ENCODE results near the gene PHKB.

PHKB gene

GRCh38 chr16:47574091-47575054 lies 113.2 kb downstream of the PHKB start:
- peak; percentile 68 for DNase-seq

DNA sequence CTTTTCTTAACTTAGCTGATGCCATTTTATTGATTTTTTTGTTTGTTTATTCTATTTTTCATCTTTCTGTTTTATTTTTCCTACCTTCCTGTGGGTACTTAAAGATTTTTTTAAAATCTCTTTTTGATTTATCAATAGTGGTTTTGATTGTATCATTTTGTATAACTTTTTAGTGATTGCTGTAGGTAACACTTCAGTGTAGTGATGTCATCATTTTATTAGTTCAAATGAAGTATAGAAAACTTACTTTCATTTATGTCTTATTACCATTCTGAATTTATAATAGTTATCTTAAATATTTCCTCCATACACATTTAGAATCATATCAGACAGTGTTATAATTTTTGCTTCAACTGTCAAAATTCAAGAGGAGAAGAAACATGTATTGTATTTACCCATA lies 115.9 kb downstream of the PHKB start:
- no peak for DNase-seq

GRCh38 chr16:47578033-47578432 lies 116.9 kb downstream of the PHKB start:
- no peak for DNase-seq

DNA sequence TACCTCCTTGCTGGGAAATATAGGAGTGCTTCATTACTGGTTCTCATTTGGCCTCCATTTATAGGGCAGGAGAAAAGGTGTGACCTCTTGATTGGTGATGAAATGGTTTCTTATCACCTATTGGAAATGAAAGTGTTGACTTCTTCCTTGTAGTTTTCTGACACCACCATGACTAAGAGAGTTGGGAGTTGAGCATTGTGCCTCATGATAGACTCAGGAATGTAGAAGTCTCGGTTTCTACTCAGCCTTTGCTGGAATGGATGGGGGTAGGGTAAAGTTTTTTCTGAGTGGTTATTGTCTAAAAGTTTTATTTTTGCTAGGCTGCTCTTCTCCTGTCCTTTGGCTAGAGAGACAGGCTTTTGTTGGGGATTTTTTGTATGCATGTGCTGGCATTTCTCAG lies 117.4 kb downstream of the PHKB start:
- DNase-seq, result no peak

- DNase-seq, result no peak
These were observed 120.0 kb downstream of the PHKB start for GRCh38 chr16:47581114-47581513.

DNA sequence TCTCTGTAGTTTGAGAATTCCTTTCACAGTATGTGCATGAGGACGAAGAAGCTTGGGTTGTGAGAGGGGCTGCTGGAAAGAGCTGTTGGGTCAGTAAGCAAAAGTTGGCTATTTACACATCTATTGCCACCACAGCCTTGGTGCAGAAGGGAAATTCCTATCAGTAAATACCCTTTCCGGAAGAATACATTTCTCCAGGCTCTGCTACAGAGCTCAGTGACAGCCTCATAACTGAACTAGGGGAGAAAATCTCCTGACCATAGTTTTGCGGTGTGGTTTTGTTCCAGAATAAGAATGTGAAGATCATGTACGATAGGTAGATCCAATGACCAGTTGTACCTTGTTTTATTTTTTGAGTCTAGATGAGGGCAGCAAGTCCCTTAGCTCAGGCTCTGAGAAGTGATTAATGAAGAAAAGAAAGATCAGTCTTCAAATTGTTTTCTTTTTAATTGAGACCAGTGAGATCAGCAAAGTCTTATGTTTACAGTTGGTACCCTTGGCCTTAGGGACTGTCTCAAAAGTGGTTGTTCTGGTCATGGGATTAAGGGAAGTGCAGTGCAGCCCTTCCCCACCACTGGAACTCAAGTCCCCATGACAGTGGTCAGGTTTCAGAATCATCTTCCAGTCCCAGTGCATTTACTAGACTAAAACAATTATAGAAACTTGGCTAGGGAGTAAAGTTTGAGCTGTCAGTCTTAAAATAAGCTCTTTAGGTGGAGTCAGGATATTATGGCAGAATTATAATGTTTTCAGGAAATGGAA lies 123.5 kb downstream of the PHKB start:
- no peak for DNase-seq

DNA sequence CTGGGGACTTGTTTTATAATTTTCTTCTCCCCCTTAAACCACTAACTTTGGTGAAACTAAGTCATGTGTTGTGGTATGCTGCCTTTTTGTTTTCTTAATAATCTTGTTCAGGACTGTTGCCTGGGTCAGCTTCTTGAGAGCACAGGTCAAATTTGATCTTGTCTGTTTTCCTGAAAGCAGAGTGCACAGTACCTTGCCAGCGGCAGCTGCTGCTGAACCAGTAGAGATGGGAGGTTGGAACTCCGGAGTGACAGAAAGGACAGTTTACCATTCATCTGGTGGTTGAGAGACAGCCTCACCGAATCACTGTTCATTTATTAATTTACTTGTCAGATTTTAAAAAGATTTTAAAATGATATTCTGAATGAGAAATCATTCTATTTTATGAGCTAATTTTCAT lies 125.0 kb downstream of the PHKB start:
- no peak for DNase-seq

DNA sequence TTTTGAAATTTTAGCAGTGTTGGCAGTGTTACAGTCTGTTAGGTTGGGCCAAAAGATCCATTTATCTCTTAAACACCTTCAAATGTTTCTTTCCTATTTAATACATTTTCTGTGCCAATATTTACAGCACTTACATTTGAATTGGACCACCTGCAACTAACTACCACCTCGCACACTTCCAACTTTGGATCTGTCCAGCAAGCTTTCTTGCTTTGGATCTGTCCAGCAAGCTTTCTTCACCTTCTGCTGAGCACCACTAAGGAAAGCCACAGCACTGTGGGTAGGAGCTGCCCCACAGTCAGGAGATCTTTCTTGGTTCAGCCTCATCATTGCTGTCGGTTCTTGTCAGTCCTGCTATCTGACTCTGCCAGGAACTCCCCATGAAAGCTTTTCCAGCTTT lies 129.3 kb downstream of the PHKB start:
- no peak for DNase-seq

- no peak for DNase-seq
These were observed 131.1 kb downstream of the PHKB start for GRCh38 chr16:47592232-47592631.

- no peak for DNase-seq
These were observed 138.4 kb downstream of the PHKB start for GRCh38 chr16:47599512-47599911.

DNA sequence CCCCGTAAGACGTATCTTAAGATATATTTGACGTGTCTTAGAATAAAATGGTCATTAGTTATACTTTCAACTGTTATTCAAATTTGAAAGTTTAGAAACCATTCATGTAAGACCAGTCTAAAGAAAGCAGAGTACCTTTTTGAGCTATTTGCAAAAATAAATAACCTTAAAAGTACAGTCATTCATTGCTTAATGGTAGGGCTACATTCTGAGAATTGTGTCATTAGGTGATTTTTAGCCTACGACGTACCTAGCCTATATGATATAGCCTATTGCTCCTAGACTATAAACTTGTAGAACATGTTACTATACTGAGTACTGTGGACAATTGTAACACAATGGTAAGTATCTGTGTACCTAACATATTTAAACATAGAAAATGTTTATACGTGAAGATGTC lies 139.2 kb downstream of the PHKB start:
- DNase-seq, result no peak

GRCh38 chr16:47604306-47604705 lies 143.2 kb downstream of the PHKB start:
- DNase-seq, result no peak

- no peak for DNase-seq
These were observed 149.9 kb downstream of the PHKB start for GRCh38 chr16:47611042-47611441.

DNA sequence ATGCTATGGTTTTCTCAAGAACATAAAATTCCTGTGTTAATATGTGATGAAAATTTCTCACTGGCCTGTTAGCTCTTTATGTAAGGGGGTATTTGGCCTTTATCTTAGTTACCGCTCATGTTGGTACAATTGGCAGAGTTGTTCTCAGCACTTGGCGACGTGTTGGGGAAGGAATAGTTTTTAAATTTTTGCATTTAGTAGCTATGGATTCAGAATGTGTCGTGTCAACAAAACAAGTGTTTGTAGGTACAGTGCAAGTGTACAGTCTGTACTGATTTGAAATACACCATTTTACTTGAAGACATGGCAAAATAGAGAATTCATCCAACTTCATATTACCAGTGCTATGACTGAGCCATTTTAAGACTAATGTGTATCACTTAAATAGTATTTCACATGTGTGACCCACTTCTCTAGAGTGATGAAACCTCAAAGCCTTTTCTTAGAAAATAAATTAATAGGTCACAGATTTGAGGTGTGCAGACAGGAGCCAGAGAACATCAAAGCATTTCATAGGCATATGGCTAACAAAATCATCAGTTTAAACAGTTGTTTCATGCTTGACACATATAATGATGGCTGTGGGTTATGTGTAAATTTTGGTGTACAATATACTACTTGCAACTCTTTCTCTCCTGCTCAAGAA lies 150.8 kb downstream of the PHKB start:
- no peak for DNase-seq

DNA sequence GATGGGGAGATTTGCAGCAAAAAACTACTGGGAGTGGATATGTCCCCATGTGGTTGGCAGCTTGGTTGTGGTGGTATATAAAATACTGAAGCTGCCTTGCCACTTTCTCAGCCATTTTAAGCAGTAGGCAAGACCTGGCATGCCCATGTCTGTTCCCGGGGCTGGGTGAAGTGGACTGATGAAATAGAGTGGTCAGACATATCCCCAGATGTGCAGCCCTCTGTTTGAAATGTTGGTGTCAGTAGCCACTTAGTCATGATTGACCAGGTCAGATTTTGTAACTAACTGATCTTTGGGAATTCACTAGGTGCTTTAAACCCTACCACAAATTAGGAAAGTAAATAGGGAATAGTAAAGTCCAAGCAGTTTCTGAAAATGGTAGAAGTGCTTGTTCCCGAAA lies 151.6 kb downstream of the PHKB start:
- no peak for DNase-seq

- no peak for DNase-seq
These were observed 152.1 kb downstream of the PHKB start for GRCh38 chr16:47613251-47613650.

GRCh38 chr16:47617732-47618131 lies 156.6 kb downstream of the PHKB start:
- DNase-seq, result no peak

- no peak for DNase-seq
These were observed 161.5 kb downstream of the PHKB start for GRCh38 chr16:47622451-47623176.

DNA sequence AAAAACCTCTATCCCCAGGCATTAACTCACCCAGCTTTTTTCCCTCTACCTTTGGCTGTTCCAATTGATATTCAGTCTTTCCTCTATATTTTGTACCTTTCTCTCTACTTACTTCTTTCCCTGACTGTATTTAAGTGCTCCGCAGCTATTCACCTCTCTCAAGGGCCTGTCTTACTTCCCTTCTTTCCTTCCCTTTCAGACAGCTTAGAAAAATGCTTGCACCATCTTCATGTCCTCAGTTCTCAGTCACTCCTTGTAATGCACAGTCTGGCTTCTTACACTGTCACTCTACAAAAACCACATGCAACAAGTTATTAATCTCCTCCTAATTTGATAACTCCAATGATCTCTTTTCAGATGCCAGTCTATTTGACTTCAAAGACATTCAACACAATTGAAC lies 163.4 kb downstream of the PHKB start:
- no peak for DNase-seq

DNA sequence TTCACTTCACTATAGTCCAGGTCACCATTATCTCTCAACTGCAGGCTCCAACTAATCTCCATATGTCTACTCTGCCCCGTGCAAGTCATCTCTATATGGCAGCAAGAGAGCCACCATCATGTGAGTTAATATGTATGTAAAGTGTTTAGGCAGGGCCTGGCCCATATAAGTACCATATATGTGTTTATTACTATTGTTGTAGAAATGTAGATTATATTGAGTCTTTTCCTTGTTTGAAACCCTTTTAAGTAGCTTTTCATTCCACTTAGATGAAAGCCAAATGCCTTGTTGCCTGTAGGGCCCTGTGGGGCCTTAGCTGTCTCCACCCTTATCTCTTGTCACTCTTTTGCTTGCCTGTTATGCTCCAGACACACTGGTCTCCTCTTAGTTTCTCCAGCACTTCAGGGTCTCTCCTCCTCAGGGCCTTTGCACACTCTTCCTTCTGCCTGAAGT lies 164.0 kb downstream of the PHKB start:
- no peak for DNase-seq

GRCh38 chr16:47626246-47626645 lies 165.1 kb downstream of the PHKB start:
- DNase-seq, result no peak

GRCh38 chr16:47627085-47627639 lies 166.0 kb downstream of the PHKB start:
- DNase-seq, result no peak
